ENCODE data around the gene GRAMD1C.
"Not testable (repeated sequence)": the region's sequence is repeated elsewhere in the genome, so short reads cannot be mapped to it uniquely, and the experiment has no call there.

GRAMD1C gene

GRCh38 chr3:113847664-113848461, 9.3 kb downstream of the GRAMD1C start:
- no peak overlapping the region for H3K27ac ChIP-seq (ENCODE audit: low read depth, low read length, poor library complexity, severe bottlenecking)
- H3K27me3 ChIP-seq (ENCODE audit: insufficient read depth, low read length), result no peaks in the 10 kb centered on the region
- H3F3A ChIP-seq (ENCODE audit: insufficient read depth, low read length), result no peaks in the 10 kb centered on the region
- no peak overlapping the region for H2AFZ ChIP-seq (ENCODE audit: low read length)
- H4K20me1 ChIP-seq (ENCODE audit: insufficient read depth, low read length), result no peaks in the 10 kb centered on the region
- H3K4me2 ChIP-seq (ENCODE audit: low read length), result no peak overlapping the region
- no peaks in the 10 kb centered on the region for H3K9me2 ChIP-seq (ENCODE audit: low read depth, low read length)
- H3K36me3 ChIP-seq (ENCODE audit: insufficient read depth, low read length), result peaks cover 8% of the 10 kb centered on the region; the same call in 1 of the 2 replicates
- H3K79me2 ChIP-seq (ENCODE audit: insufficient read depth, low read length), result no peaks in the 10 kb centered on the region
- no peak for TF ChIP-seq EZH2 (IDR thresholded peaks at IDR 0.05; ENCODE audit: borderline replicate concordance, low read length)
- TF ChIP-seq, protein P1, sequence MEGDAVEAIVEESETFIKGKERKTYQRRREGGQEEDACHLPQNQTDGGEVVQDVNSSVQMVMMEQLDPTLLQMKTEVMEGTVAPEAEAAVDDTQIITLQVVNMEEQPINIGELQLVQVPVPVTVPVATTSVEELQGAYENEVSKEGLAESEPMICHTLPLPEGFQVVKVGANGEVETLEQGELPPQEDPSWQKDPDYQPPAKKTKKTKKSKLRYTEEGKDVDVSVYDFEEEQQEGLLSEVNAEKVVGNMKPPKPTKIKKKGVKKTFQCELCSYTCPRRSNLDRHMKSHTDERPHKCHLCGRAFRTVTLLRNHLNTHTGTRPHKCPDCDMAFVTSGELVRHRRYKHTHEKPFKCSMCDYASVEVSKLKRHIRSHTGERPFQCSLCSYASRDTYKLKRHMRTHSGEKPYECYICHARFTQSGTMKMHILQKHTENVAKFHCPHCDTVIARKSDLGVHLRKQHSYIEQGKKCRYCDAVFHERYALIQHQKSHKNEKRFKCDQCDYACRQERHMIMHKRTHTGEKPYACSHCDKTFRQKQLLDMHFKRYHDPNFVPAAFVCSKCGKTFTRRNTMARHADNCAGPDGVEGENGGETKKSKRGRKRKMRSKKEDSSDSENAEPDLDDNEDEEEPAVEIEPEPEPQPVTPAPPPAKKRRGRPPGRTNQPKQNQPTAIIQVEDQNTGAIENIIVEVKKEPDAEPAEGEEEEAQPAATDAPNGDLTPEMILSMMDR (IDR thresholded peaks at IDR 0.05; ENCODE audit: low read length), result no peak
- H3K9me3 ChIP-seq (ENCODE audit: low read length), result no peaks in the 10 kb centered on the region
- peaks cover 3% of the 10 kb centered on the region for H3K4me1 ChIP-seq (ENCODE audit: insufficient read depth, low read length, severe bottlenecking)
- H3K4me3 ChIP-seq (ENCODE audit: low read depth, low read length, poor library complexity, severe bottlenecking), result no peak overlapping the region
- H3K9ac ChIP-seq (ENCODE audit: low read length), result no peak overlapping the region

DNA sequence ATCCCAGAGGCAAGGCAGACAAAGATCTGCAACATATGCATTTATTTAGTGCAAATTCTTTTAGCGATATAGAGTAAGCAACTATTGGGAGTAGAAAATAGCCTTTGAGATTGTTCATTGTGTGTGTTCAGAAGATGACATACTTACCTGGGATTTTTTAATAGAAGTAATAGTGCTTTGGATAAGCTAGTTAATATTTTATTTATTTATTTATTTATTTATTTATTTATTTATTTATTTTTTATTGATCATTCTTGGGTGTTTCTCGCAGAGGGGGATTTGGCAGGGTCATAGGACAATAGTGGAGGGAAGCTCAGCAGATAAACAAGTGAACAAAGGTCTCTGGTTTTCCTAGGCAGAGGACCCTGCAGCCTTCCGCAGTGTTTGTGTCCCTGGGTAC, 10.5 kb downstream of the GRAMD1C start:
- H3K79me2 ChIP-seq (ENCODE audit: insufficient read depth, low read length); H2AFZ ChIP-seq (ENCODE audit: low read length); H4K20me1 ChIP-seq (ENCODE audit: insufficient read depth, low read length); H3K27me3 ChIP-seq (ENCODE audit: insufficient read depth, low read length); H3K4me1 ChIP-seq (ENCODE audit: insufficient read depth, low read length, severe bottlenecking); H3K27ac ChIP-seq (ENCODE audit: low read depth, low read length, poor library complexity, severe bottlenecking); H3K9ac ChIP-seq (ENCODE audit: low read length); H3K36me3 ChIP-seq (ENCODE audit: insufficient read depth, low read length); H3K4me2 ChIP-seq (ENCODE audit: low read length); H3F3A ChIP-seq (ENCODE audit: insufficient read depth, low read length); H3K9me2 ChIP-seq (ENCODE audit: low read depth, low read length); H3K9me3 ChIP-seq (ENCODE audit: low read length); H3K4me3 ChIP-seq (ENCODE audit: low read depth, low read length, poor library complexity, severe bottlenecking): not testable (repeated sequence)

DNA sequence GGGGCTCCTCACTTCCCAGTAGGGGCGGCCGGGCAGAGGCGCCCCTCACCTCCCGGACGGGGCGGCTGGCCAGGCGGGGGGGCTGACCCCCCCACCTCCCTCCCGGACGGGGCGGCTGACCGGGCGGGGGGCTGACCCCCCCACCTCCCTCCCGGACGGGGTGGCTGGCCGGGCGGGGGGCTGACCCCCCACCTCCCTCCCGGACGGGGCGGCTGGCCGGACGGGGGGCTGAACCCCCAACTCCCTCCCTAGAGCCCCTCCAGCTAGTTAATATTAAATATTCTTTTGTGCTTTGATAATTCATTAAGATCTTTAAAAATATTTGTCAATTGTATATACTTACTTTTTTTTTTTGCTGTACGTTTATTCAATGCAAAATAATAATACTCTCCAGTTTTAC, 11.3 kb downstream of the GRAMD1C start:
- H4K20me1 ChIP-seq (ENCODE audit: insufficient read depth, low read length); H3K4me3 ChIP-seq (ENCODE audit: low read depth, low read length, poor library complexity, severe bottlenecking); H3K9ac ChIP-seq (ENCODE audit: low read length); H3K9me3 ChIP-seq (ENCODE audit: low read length); H3K4me1 ChIP-seq (ENCODE audit: insufficient read depth, low read length, severe bottlenecking); H2AFZ ChIP-seq (ENCODE audit: low read length); H3K79me2 ChIP-seq (ENCODE audit: insufficient read depth, low read length); H3K9me2 ChIP-seq (ENCODE audit: low read depth, low read length); H3K27me3 ChIP-seq (ENCODE audit: insufficient read depth, low read length); H3K36me3 ChIP-seq (ENCODE audit: insufficient read depth, low read length); H3K27ac ChIP-seq (ENCODE audit: low read depth, low read length, poor library complexity, severe bottlenecking); H3F3A ChIP-seq (ENCODE audit: insufficient read depth, low read length); H3K4me2 ChIP-seq (ENCODE audit: low read length): not testable (repeated sequence)

- not testable (repeated sequence) for H3K4me3 ChIP-seq (ENCODE audit: low read depth, low read length, poor library complexity, severe bottlenecking); H3K9ac ChIP-seq (ENCODE audit: low read length); H2AFZ ChIP-seq (ENCODE audit: low read length); H3F3A ChIP-seq (ENCODE audit: insufficient read depth, low read length); H3K79me2 ChIP-seq (ENCODE audit: insufficient read depth, low read length); H3K27ac ChIP-seq (ENCODE audit: low read depth, low read length, poor library complexity, severe bottlenecking); H3K9me3 ChIP-seq (ENCODE audit: low read length); H3K9me2 ChIP-seq (ENCODE audit: low read depth, low read length); H3K4me1 ChIP-seq (ENCODE audit: insufficient read depth, low read length, severe bottlenecking); H3K27me3 ChIP-seq (ENCODE audit: insufficient read depth, low read length); H4K20me1 ChIP-seq (ENCODE audit: insufficient read depth, low read length); H3K4me2 ChIP-seq (ENCODE audit: low read length); H3K36me3 ChIP-seq (ENCODE audit: insufficient read depth, low read length)
These were observed 11.8 kb downstream of the GRAMD1C start for GRCh38 chr3:113850391-113850790.
